ENCODE results near the gene HOGA1.
"Not testable (repeated sequence)": the region's sequence is repeated elsewhere in the genome, so short reads cannot be mapped to it uniquely, and the experiment has no call there.

HOGA1 gene

DNA sequence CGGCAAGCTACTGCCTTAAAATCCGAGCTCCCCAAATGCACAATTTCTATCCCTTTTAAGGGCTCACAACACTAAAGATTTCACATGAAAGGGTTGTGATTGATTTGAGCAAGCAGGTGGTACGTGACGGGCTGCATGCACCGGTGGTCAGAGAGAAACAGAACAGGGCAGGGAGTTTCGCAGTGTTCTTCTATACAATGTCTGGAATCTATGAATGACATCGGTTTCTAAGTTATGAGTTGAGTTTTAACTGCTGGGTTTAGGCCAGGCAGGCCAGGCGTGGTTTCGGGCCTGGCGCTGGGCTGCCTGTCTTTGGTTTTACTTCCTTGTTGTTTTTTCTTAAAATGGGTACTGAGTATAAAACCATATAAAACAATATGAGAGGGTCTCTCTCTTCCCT, 28.6 kb upstream of the HOGA1 start:
- not testable (repeated sequence) for DNase-seq (ENCODE audit: low read depth)

DNA sequence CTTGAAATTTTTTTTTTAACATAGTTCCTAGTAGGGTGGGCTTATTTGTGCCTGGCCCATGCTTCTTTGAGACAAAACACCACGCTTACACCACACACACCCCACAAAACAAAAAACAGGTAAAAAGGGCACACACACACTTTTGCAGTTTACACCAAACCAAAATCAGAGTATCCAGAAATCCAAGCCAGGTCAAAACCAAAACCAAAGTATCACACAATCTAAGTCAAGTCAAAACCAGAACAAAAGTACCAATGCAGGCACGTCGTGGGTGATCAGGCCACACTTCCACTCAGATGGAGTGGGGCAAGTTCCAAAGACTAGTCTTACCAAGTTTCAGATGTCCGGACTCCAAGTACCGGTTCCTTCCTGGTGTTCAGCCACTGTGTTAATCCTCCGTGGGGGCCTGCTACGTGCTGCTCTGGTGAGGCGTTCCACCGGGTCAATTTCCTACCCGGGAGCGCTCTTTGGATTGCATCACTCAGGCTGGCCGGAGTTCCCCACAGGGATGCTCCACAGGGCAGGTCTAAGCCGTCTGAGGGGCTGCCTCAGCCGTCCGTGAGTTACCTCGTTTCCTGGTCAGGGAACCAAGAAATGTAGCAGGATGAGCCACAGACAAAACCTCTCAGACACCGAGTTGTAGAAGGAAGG, 23.3 kb upstream of the HOGA1 start:
- not testable (repeated sequence) for DNase-seq (ENCODE audit: low read depth)

GRCh38 chr10:97561386-97562077, 22.7 kb upstream of the HOGA1 start:
- not testable (repeated sequence) for DNase-seq (ENCODE audit: low read depth)

DNA sequence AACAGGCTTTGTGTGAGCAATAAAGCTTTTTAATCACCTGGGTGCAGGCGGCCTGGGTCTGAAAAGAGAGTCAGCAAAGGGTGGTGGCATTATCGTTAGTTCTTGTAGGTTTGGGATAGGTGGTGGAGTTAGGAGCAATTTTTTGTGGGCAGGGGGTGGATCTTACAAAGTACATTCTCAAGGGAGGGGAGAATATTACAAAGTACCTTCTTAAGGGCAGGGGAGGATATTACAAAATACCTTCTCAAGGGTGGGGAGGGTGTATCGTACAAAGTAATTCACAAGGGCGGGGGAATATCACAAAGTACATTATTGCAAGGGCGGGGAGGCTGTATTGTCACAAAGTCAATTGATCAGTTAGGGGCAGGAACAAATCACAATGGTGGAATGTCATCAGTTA, 21.9 kb upstream of the HOGA1 start:
- not testable (repeated sequence) for DNase-seq (ENCODE audit: low read depth)

DNA sequence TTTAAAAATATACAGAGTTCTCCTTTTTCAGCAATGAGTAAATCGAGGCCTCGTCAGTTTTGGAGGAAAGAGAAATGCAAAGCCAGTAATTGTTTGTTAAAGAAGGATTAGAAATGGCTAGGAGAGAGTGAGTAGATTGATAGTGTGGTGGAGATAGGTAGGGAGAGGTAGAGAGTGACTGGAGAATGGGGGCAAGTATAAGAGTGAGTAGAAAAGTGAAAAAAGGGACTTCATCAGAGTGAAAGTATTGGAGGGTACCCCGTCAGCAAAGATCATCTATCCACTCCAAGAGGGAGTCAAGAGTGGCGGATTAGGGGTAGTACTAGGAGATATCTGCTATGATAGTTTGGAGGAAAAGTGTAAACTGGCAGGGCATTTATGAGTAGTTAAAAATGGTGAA, 20.9 kb upstream of the HOGA1 start:
- DNase-seq (ENCODE audit: low read depth): no peak

DNA sequence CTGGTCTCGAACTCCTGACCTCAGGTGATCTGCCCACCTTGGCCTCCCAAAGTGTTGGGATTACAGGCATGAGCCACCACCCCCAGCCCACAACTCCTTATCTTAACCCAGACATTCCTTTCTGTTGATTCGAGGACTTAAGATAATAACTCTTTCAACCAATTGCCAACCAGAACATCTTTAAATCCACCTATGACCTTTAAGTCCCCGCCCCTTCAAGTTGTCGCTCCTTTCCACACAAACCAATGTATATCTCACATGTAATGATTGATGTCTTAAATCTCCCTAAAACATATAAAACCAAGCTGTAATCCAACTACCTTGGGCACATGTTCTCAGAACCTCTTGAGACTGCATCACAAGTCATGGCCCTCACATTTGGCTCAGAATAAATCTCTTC, 19.4 kb upstream of the HOGA1 start:
- no peak for DNase-seq (ENCODE audit: low read depth)

DNA sequence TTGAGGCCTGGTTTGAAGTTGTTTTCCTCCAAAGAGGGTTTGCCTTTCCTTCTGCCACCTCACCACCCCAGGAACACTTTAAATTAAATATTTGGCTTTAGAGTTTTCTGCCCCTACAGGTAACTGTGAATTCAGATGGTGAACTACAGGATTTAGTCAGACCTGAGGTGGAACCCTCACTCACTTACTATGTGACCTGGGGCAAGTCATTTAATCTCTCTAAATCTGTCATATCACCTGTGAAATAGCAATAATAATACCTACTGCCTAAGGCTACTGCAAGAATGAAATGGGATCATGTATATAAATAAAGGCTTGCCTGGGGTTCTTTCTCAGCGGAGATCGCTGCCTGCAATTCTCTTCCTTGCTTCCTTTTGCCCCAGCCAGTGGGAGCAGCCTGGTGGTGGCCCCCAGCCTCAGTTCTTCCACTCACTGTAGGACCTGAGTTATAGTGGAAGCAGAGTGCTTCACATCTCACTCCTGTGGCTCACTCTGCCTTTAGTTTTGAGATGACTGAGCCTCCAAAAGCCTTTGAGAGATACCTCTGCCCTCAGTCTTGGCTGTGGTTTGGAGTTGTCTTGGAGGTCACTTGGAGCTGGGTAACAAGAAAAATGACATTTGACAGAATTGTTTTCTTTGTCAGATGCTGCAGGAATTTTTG, 17.7 kb upstream of the HOGA1 start:
- no peak for DNase-seq (ENCODE audit: low read depth)

GRCh38 chr10:97567891-97568290, 16.3 kb upstream of the HOGA1 start:
- DNase-seq (ENCODE audit: low read depth): no peak

- no peak for DNase-seq (ENCODE audit: low read depth)
These were observed 13.9 kb upstream of the HOGA1 start for GRCh38 chr10:97570146-97570788.

GRCh38 chr10:97570789-97571471, 13.3 kb upstream of the HOGA1 start:
- no peak for DNase-seq (ENCODE audit: low read depth)

DNA sequence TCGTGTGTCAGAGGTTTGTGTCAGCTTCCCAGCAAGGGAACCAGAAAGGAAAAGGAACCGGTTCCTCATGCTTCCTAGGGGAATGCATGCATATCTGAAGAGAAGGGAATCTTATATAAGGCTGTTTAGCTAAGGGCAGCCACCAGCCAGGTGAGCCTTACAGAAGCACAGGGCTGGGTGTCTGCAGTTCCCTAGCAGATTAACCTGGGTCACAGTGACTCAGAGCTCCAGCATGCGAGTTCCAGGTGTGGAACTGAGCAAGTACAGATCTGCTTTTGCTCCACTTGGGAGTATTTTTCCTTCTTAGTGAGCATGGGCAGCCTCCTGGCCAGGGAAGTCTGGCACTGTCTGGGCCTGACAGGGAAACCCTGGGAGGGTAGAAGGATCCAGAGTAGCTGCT, 12.6 kb upstream of the HOGA1 start:
- DNase-seq (ENCODE audit: low read depth): no peak

GRCh38 chr10:97572214-97572989, 11.8 kb upstream of the HOGA1 start, which contains the start of gene ANKRD2:
Gene ANKRD2, plus strand, starts transcription at chr10:97572779. Its CDS starts 10 bp downstream, at chr10:97572789.
- peak; percentile 21 for DNase-seq (ENCODE audit: low read depth)

- no peak for DNase-seq (ENCODE audit: low read depth)
These were observed 11.2 kb upstream of the HOGA1 start for GRCh38 chr10:97573021-97573420.

GRCh38 chr10:97573672-97574071, 10.5 kb upstream of the HOGA1 start:
- no peak for DNase-seq (ENCODE audit: low read depth)

GRCh38 chr10:97574374-97575126, 9.6 kb upstream of the HOGA1 start:
- DNase-seq (ENCODE audit: low read depth): no peak

DNA sequence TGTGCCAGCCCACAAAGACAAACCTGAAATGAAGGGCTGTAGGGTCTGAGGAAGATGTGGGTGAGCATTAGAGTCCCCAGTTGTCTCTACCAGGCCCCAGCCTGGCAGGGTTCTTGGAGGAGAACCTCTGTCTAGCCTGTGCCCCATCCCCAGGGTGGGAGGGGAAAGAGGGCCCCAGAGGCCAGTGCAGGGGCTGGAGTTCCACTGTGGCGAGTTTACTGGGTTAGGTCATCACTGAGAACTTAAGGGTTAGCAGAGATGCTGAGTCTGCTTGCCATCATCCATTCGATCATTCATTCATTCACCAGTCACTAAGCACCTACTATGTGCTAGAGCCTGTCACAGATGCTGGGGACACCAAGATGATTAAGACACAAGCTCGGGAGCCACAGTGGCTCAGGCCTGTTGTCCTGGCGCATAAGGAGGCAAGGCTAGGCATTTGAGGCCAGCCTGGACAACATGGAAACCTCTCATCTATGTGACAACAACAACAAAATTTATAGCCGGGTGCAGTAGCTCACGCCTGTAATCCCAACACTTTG, 9.0 kb upstream of the HOGA1 start:
- no peak for DNase-seq (ENCODE audit: low read depth)

GRCh38 chr10:97576487-97576886, 7.7 kb upstream of the HOGA1 start:
- DNase-seq (ENCODE audit: low read depth): not testable (repeated sequence)

DNA sequence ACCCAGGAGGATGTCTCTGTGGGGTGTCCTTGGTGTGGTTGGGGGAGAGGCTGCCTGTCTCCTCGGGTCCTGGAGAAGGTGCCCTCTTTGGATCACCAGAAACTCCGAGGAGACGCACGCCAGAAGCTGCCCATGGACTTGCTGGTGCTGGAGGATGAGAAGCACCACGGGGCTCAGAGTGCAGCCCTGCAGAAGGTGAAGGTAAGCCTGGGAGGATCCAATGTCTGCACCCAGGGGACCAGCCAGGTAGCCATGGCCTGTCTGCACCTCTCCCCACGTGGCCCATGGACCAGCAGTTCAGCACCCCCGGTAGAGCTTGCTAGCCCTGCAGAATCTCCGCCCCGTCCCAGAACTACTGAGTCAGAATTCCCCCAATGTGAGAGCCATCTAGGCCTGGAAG, 6.5 kb upstream of the HOGA1 start:
- no peak for DNase-seq (ENCODE audit: low read depth)

DNA sequence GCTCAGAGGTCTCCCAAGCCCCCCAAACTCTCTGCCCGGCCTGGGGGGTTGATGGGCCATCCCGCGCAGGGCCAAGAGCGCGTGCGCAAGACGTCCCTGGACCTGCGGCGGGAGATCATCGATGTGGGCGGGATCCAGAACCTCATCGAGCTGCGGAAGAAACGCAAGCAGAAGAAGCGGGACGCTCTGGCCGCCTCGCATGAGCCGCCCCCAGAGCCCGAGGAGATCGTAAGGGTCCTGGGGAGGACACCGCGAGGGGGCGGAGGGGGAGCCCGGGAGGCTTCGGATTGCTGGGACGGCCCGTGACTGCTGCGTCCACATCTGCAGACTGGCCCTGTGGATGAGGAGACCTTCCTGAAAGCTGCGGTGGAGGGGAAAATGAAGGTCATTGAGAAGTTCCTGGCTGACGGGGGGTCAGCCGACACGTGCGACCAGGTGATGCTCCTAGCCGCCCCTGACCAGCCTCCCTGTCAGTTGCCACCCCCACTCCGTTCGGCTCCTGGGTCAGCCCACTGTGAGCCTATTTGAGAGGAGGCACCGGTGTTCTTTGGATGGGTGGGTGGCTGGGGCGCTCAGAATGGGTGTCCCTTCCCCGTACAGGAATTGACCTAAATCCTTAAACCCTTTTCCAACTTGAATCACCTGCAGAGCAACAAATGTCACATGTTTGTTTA, 5.9 kb upstream of the HOGA1 start:
- DNase-seq (ENCODE audit: low read depth): no peak

All from stimulated activated CD8-positive, alpha-beta memory T cell treated with anti-CD3 and anti-CD28 coated beads, Interleukin-15, amount 100 ng/mL, for 24 hours (primary cell).